ENCODE results near the gene HSD17B8. TPM values are rescaled to one million over a fixed set of nuclear protein-coding genes. Genes with fewer than 3 reads are reported as not detected.

HSD17B8 gene
- total and polyA plus RNA-seq, 10 of the 15 experiments (the other 5 are each of a cell fraction or from before 2014, with no cell fraction given), result 3.1 to 54.3 (median 26.5) TPM

GRCh38 chr6:33187809-33188208, 16.6 kb upstream of the HSD17B8 start (continued):
- TF ChIP-seq NKRF (conservative IDR thresholded peaks at IDR 0.05), result no peak

GRCh38 chr6:33189164-33189563, 15.3 kb upstream of the HSD17B8 start:
- Histone ChIP-seq H3K4me2 (ENCODE audit: control insufficient read depth, insufficient read depth) (no peak overlapping the region), H3K9ac (ENCODE audit: control insufficient read depth, insufficient read depth, low read length) (no peak overlapping the region), H2AFZ (ENCODE audit: control insufficient read depth, low read depth, low read length) (no peak overlapping the region), H3K4me1 (ENCODE audit: control insufficient read depth, insufficient read depth, low read length) (no peaks in the 10 kb centered on the region), H3K36me3 (ENCODE audit: control insufficient read depth in 2 of 2, insufficient read depth in 2 of 2, low read length in 1 of 2) (peaks cover 0 to 3% of the 10 kb centered on the region in 2 experiments; a peak in 1 of 4 replicates), H3K9me3 (replicated peaks; ENCODE audit: control insufficient read depth, insufficient read depth, low read length) (no peaks in the 10 kb centered on the region), H3K27me3 (replicated peaks in 1 of 2; ENCODE audit: control insufficient read depth in 2 of 2, insufficient read depth in 2 of 2, low read length in 1 of 2) (peaks cover 2 to 5% of the 10 kb centered on the region in 2 experiments), H3K27ac (ENCODE audit: control insufficient read depth, insufficient read depth) (no peak overlapping the region), H3K4me3 (no peak overlapping the region), H3K79me2 (ENCODE audit: control insufficient read depth, insufficient read depth, low read length) (no peaks in the 10 kb centered on the region), H4K20me1 (ENCODE audit: control insufficient read depth, insufficient read depth) (no peaks in the 10 kb centered on the region)
- WGBS (ENCODE audit: insufficient coverage, insufficient replicate concordance, low lambda C conversion rate, missing lambda C conversion rate), result 53% methylated on average over 8 of the region's 8 CpGs
- SMC1A ChIA-PET (ENCODE audit: uncharacterized antibody, unreplicated experiment), result interaction anchor here (1.3 kb wide), 1 partner anchor 31 kb away, joined by 3 read pairs; no protein-coding TSS in a partner anchor
- CTCF ChIA-PET, result interaction anchor here (0.7 to 1.3 kb wide), 4 partner anchors 17 to 59 kb away, joined by 3 read pairs; no protein-coding TSS in a partner anchor
- in situ Hi-C loops (cut with MboI), result no loop called here
- no peak for DNase-seq (ENCODE audit: low read depth, low spot score)
- no peak for FAIRE-seq
- ATAC-seq, result no peak
- RAD21 ChIA-PET (ENCODE audit: unreplicated experiment), result no interaction called here
- POLR2A ChIA-PET, result no interaction called here
- intact Hi-C loops (cut with micrococcal nuclease; ENCODE audit: unreplicated experiment), result no loop called here
- no TSS peak for BruUV-seq (replicated peaks)
- TF ChIP-seq, protein P1, sequence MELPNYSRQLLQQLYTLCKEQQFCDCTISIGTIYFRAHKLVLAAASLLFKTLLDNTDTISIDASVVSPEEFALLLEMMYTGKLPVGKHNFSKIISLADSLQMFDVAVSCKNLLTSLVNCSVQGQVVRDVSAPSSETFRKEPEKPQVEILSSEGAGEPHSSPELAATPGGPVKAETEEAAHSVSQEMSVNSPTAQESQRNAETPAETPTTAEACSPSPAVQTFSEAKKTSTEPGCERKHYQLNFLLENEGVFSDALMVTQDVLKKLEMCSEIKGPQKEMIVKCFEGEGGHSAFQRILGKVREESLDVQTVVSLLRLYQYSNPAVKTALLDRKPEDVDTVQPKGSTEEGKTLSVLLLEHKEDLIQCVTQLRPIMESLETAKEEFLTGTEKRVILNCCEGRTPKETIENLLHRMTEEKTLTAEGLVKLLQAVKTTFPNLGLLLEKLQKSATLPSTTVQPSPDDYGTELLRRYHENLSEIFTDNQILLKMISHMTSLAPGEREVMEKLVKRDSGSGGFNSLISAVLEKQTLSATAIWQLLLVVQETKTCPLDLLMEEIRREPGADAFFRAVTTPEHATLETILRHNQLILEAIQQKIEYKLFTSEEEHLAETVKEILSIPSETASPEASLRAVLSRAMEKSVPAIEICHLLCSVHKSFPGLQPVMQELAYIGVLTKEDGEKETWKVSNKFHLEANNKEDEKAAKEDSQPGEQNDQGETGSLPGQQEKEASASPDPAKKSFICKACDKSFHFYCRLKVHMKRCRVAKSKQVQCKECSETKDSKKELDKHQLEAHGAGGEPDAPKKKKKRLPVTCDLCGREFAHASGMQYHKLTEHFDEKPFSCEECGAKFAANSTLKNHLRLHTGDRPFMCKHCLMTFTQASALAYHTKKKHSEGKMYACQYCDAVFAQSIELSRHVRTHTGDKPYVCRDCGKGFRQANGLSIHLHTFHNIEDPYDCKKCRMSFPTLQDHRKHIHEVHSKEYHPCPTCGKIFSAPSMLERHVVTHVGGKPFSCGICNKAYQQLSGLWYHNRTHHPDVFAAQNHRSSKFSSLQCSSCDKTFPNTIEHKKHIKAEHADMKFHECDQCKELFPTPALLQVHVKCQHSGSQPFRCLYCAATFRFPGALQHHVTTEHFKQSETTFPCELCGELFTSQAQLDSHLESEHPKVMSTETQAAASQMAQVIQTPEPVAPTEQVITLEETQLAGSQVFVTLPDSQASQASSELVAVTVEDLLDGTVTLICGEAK (IDR thresholded peaks at IDR 0.05; ENCODE audit: borderline replicate concordance), result no peak
- no peak for TF ChIP-seq GATAD2B (conservative IDR thresholded peaks at IDR 0.05; ENCODE audit: low read depth)
- TF ChIP-seq, protein P2, sequence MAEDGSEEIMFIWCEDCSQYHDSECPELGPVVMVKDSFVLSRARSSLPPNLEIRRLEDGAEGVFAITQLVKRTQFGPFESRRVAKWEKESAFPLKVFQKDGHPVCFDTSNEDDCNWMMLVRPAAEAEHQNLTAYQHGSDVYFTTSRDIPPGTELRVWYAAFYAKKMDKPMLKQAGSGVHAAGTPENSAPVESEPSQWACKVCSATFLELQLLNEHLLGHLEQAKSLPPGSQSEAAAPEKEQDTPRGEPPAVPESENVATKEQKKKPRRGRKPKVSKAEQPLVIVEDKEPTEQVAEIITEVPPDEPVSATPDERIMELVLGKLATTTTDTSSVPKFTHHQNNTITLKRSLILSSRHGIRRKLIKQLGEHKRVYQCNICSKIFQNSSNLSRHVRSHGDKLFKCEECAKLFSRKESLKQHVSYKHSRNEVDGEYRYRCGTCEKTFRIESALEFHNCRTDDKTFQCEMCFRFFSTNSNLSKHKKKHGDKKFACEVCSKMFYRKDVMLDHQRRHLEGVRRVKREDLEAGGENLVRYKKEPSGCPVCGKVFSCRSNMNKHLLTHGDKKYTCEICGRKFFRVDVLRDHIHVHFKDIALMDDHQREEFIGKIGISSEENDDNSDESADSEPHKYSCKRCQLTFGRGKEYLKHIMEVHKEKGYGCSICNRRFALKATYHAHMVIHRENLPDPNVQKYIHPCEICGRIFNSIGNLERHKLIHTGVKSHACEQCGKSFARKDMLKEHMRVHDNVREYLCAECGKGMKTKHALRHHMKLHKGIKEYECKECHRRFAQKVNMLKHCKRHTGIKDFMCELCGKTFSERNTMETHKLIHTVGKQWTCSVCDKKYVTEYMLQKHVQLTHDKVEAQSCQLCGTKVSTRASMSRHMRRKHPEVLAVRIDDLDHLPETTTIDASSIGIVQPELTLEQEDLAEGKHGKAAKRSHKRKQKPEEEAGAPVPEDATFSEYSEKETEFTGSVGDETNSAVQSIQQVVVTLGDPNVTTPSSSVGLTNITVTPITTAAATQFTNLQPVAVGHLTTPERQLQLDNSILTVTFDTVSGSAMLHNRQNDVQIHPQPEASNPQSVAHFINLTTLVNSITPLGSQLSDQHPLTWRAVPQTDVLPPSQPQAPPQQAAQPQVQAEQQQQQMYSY (CRISPR knock-in tag; IDR thresholded peaks at IDR 0.05), result no peak
- no peak for TF ChIP-seq MXI1 (IDR thresholded peaks at IDR 0.05; ENCODE audit: low read depth, low read length)
- no peak for TF ChIP-seq IKZF1 (conservative IDR thresholded peaks at IDR 0.05)
- TF ChIP-seq, protein P3, sequence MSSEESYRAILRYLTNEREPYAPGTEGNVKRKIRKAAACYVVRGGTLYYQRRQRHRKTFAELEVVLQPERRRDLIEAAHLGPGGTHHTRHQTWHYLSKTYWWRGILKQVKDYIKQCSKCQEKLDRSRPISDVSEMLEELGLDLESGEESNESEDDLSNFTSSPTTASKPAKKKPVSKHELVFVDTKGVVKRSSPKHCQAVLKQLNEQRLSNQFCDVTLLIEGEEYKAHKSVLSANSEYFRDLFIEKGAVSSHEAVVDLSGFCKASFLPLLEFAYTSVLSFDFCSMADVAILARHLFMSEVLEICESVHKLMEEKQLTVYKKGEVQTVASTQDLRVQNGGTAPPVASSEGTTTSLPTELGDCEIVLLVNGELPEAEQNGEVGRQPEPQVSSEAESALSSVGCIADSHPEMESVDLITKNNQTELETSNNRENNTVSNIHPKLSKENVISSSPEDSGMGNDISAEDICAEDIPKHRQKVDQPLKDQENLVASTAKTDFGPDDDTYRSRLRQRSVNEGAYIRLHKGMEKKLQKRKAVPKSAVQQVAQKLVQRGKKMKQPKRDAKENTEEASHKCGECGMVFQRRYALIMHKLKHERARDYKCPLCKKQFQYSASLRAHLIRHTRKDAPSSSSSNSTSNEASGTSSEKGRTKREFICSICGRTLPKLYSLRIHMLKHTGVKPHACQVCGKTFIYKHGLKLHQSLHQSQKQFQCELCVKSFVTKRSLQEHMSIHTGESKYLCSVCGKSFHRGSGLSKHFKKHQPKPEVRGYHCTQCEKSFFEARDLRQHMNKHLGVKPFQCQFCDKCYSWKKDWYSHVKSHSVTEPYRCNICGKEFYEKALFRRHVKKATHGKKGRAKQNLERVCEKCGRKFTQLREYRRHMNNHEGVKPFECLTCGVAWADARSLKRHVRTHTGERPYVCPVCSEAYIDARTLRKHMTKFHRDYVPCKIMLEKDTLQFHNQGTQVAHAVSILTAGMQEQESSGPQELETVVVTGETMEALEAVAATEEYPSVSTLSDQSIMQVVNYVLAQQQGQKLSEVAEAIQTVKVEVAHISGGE (CRISPR knock-in tag; IDR thresholded peaks at IDR 0.05), result no peak
